GM23338 (cell line): ENCODE measurements around the gene ARHGAP9. TPM values are rescaled to one million over a fixed set of nuclear protein-coding genes. Genes with fewer than 3 reads are reported as not detected.

Experiments
- ATAC-seq: fragments of 200-7000 bp; cut with Tn5 transposase; 3 replicates; pipeline ENCODE4 v1.9.1; 2020
- DNase-seq: peaks from one replicate; pipeline ENCODE4 v3.0.0-alpha.2; 2015; ENCODE audit warnings: low spot score
- H2AFZ ChIP-seq: fragments of 200-600 bp; sonication (generic); 2 replicates; pipeline ENCODE4 v1.8.0; 2016; ENCODE audit warnings: antibody characterized with exemption, mild to moderate bottlenecking, moderate library complexity
- H3F3A ChIP-seq: fragments of 200-600 bp; sonication (generic); replicated peaks from 2 replicates; pipeline ENCODE4 v1.8.0; 2017; ENCODE audit warnings: antibody characterized with exemption, mixed run types, low read depth
- H3K27ac ChIP-seq: fragments of 200-600 bp; sonication (generic); 2 replicates; pipeline ENCODE4 v1.6.1; 2016; ENCODE audit warnings: low read depth
- H3K27me3 ChIP-seq: fragments of 200-600 bp; sonication (generic); 2 replicates; pipeline ENCODE4 v1.8.0; 2016; ENCODE audit warnings: mild to moderate bottlenecking, mixed run types, moderate library complexity; ENCODE audit not compliant: insufficient read depth
- H3K36me3 ChIP-seq: fragments of 200-600 bp; sonication (generic); 2 replicates; pipeline ENCODE4 v1.8.0; 2016; ENCODE audit warnings: mild to moderate bottlenecking; ENCODE audit not compliant: insufficient read depth
- H3K4me1 ChIP-seq: fragments of 200-600 bp; sonication (generic); 2 replicates; pipeline ENCODE4 v1.8.0; 2016; ENCODE audit warnings: mild to moderate bottlenecking, moderate library complexity; ENCODE audit not compliant: insufficient read depth
- H3K4me2 ChIP-seq: fragments of 200-600 bp; sonication (generic); 2 replicates; pipeline ENCODE4 v1.7.1; 2017; ENCODE audit warnings: mixed run types
- H3K4me3 ChIP-seq: fragments of 200-600 bp; sonication (generic); 2 replicates; pipeline ENCODE4 v1.6.1; 2016; ENCODE audit warnings: mixed run types
- H3K79me2 ChIP-seq: fragments of 200-600 bp; sonication (generic); replicated peaks from 2 replicates; pipeline ENCODE4 v1.8.0; 2017; ENCODE audit warnings: mild to moderate bottlenecking; ENCODE audit not compliant: insufficient read depth
- H3K9me2 ChIP-seq: fragments of 200-600 bp; sonication (generic); 2 replicates; pipeline ENCODE4 v1.8.0; 2017; ENCODE audit not compliant: insufficient read depth
- H4K20me1 ChIP-seq: fragments of 200-600 bp; sonication (generic); replicated peaks from 2 replicates; pipeline ENCODE4 v1.8.0; 2017; ENCODE audit warnings: mild to moderate bottlenecking; ENCODE audit not compliant: insufficient read depth
- H3K27ac Mint-ChIP-seq: 2 replicates; pipeline ENCODE4 v1.8.0; 2020; ENCODE audit warnings: inconsistent platforms, mild to moderate bottlenecking, moderate library complexity, mixed read lengths
- H3K27me3 Mint-ChIP-seq: 3 replicates; pipeline ENCODE4 v1.8.0; 2022; ENCODE audit warnings: low read depth, mild to moderate bottlenecking, moderate library complexity, mixed read lengths, inconsistent platforms; ENCODE audit not compliant: insufficient read depth, poor library complexity
- H3K36me3 Mint-ChIP-seq: 3 replicates; pipeline ENCODE4 v1.8.0; 2021; ENCODE audit warnings: low read depth, mild to moderate bottlenecking, inconsistent platforms, moderate library complexity, mixed read lengths
- H3K4me1 Mint-ChIP-seq: 3 replicates; pipeline ENCODE4 v1.8.0; 2020; ENCODE audit warnings: mild to moderate bottlenecking, inconsistent platforms, mixed read lengths
- H3K4me3 Mint-ChIP-seq: 3 replicates; pipeline ENCODE4 v1.8.0; 2021; ENCODE audit warnings: moderate library complexity, mild to moderate bottlenecking, inconsistent platforms, mixed read lengths
- H3K9me3 Mint-ChIP-seq: 3 replicates; pipeline ENCODE4 v1.8.0; 2020; ENCODE audit warnings: moderate library complexity, mild to moderate bottlenecking, inconsistent platforms, mixed read lengths
- CREB1 ChIP-seq: fragments of 250-450 bp; sonication (Bioruptor Pico); IDR thresholded peaks from 2 replicates; pipeline ENCODE4 v1.5.0; 2020; ENCODE audit warnings: low read depth, mild to moderate bottlenecking, moderate library complexity
- CTCF ChIP-seq, 2 experiments: fragments of 200-600 bp in 1 of 2; sonication (generic) in 1 of 2; conservative IDR thresholded peaks; 2 replicates each; pipeline versions ENCODE4 v1.5.1 to v1.6.1; 2016 to 2017; ENCODE audit warnings: antibody characterized with exemption in 2 of 2, low read depth in 2 of 2, mild to moderate bottlenecking in 2 of 2, moderate library complexity in 1 of 2
- EZH2 ChIP-seq: fragments of 200-600 bp; sonication (generic); IDR thresholded peaks from one replicate; pipeline ENCODE4 v1.8.0; 2017; ENCODE audit warnings: antibody characterized with exemption, mild to moderate bottlenecking, low read depth; ENCODE audit not compliant: unreplicated experiment
- EZH2phosphoT487 ChIP-seq: fragments of 200-600 bp; sonication (generic); IDR thresholded peaks from one replicate; pipeline ENCODE4 v1.8.1; 2018; ENCODE audit warnings: antibody characterized with exemption; ENCODE audit not compliant: unreplicated experiment
- JUNB ChIP-seq: IDR thresholded peaks from one replicate; pipeline ENCODE4 v1.6.1; 2016; ENCODE audit warnings: antibody characterized with exemption; ENCODE audit not compliant: unreplicated experiment
- NANOG ChIP-seq: IDR thresholded peaks from 2 replicates; pipeline ENCODE4 v1.6.1; 2016; ENCODE audit warnings: antibody characterized with exemption, borderline replicate concordance
- POLR2AphosphoS5 ChIP-seq: IDR thresholded peaks from 2 replicates; pipeline ENCODE4 v1.6.1; 2016; ENCODE audit warnings: antibody characterized with exemption, low read depth
- REST ChIP-seq: IDR thresholded peaks from one replicate; pipeline ENCODE4 v1.6.1; 2018; ENCODE audit warnings: antibody characterized with exemption; ENCODE audit not compliant: unreplicated experiment
- STAT1 ChIP-seq: IDR thresholded peaks from one replicate; pipeline ENCODE4 v1.6.1; 2016; ENCODE audit warnings: antibody characterized with exemption; ENCODE audit not compliant: unreplicated experiment
- ZNF114 ChIP-seq: fragments of 250-450 bp; sonication (Bioruptor Pico); IDR thresholded peaks from 2 replicates; pipeline ENCODE4 v1.5.0; 2020; ENCODE audit warnings: mild to moderate bottlenecking, moderate library complexity
- ZNF331 ChIP-seq: fragments of 250-450 bp; sonication (Bioruptor Pico); IDR thresholded peaks from 2 replicates; pipeline ENCODE4 v1.5.0; 2020; ENCODE audit warnings: low read depth, mild to moderate bottlenecking, moderate library complexity
- polyA plus RNA-seq: library from polyadenylated mRNA; unstranded; fragments of >200 nt; fragmentation: Nextera tagmentation; extraction: Ambion mirVana; gene quantifications from 2 replicates; pipeline ENCODE4 v1.2.1, GENCODE V29; 2016
- total RNA-seq: library from RNA; depleted of rRNA; stranded (reverse); fragments of >200 nt; shearing (Covaris generic); gene quantifications from 2 replicates; pipeline ENCODE4 v1.2.3, GENCODE V29; 2014

The ARHGAP9 gene
- total and polyA plus RNA-seq, 2 experiments from 2014 or later: 4.5 to 7.1 TPM

GRCh38 chr12:57469296-57470164, 10.1 kb downstream of the ARHGAP9 start (continued):
- TF ChIP-seq REST (no peak), STAT1 (no peak), ZNF114 (CRISPR knock-in tag) (no peak), CTCF (conservative IDR thresholded peaks at IDR 0.05; ENCODE audit: low read depth in 2 of 2) (no peak), EZH2phosphoT487 (no peak), ZNF331 (no peak), POLR2AphosphoS5 (no peak), NANOG (no peak), JUNB (no peak)

- H3K4me3 Mint-ChIP-seq: no peak overlapping the region; the same call in 2 of the 3 replicates
- H3K79me2 ChIP-seq: no peaks in the 10 kb centered on the region
- no peaks in the 10 kb centered on the region for H3K36me3 ChIP-seq
- no peak overlapping the region for H3K27ac ChIP-seq
- 0 out of 2 replicates have a peak, but pooled peaks cover 3% of the 10 kb centered on the region for H3F3A ChIP-seq
- peaks cover 13% of the 10 kb centered on the region; the same call in 2 of the 3 replicates for H3K36me3 Mint-ChIP-seq
- H3K4me1 ChIP-seq: peaks cover 4% of the 10 kb centered on the region
- no peak overlapping the region for H2AFZ ChIP-seq
- H3K9me2 ChIP-seq: no peaks in the 10 kb centered on the region
- no peak overlapping the region for H3K27ac Mint-ChIP-seq
- peaks cover 25% of the 10 kb centered on the region for H3K27me3 Mint-ChIP-seq
- no peaks in the 10 kb centered on the region; the same call in 1 of the 2 replicates for H4K20me1 ChIP-seq
- H3K9me3 Mint-ChIP-seq: no peaks in the 10 kb centered on the region; the same call in 2 of the 3 replicates
- H3K4me2 ChIP-seq: no peak overlapping the region
- peaks cover 8% of the 10 kb centered on the region for H3K4me1 Mint-ChIP-seq
- no peak for DNase-seq
- no peak overlapping the region for H3K4me3 ChIP-seq
- H3K27me3 ChIP-seq: peaks cover 11% of the 10 kb centered on the region
- ATAC-seq: no peak
- no peak for TF ChIP-seq EZH2
- no peak for TF ChIP-seq REST
- TF ChIP-seq CTCF (conservative IDR thresholded peaks at IDR 0.05; ENCODE audit: low read depth in 2 of 2): no peak
- no peak for TF ChIP-seq CREB1
- TF ChIP-seq JUNB: no peak
Observed at GRCh38 chr12:57467915-57468314, 11.8 kb downstream of the ARHGAP9 start.
